ENCODE measurements around the gene SEPTIN5. TPM values are rescaled to one million over a fixed set of nuclear protein-coding genes. Genes with fewer than 3 reads are reported as not detected.

Gene SEPTIN5
- polyA plus RNA-seq, 1 experiment = 13.1 TPM

DNA sequence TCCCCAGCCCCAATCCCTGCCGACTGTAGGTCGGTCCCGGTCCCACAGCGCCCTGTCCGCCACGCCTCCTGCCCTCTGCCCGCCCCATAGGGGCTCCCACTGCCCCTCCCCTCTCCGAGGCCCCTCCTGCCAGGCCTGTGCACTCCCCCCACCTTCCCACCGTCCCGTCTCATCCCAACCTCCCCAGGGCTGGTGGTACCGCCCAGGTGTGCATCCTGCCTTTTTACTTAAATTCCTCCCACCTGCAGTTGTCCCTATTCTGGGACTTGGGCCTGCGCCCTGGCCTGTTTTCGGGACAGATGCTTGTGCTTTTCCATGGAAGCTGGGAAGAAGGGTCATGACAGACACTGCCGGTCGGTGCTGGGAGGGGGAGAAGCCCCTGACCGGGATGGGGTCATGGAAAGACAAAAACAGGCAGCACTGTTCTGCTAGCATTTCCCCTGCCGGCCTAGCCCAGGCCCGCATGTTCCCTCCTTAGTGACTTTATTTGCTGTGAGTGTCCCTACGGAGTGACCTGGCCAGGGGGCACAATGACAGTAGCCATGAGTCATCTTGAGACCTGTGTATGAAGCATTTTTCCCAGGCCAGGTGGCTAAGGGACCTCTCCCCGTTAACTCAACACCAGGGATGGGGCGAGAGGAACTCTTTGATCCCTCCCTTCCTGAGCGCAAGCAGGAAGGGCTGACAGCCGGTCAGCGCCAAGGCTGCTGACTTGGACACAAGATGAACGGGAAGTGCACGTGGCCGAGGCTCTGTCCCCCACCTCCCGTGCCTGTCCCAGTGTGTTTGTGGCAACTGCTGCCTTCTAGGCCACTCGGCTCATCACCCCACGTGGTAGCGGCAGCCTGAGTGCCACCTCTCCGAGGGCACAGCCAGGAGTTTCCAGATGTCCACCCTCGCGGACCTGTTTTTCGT, 53.4 kb downstream of the SEPTIN5 start:
- Histone ChIP-seq H3K27ac (ENCODE audit: low read depth, low read length) (no peak overlapping the region), H3K9me3 (ENCODE audit: control insufficient read depth, insufficient read depth, low read length) (peaks cover 20% of the 10 kb centered on the region; the same call in 1 of the 2 replicates), H3K27me3 (ENCODE audit: control insufficient read depth, insufficient read depth, low read length) (peaks cover 86% of the 10 kb centered on the region), H3K4me3 (ENCODE audit: low read depth, low read length) (no peak overlapping the region)
- POLR2A ChIA-PET = no interaction called here
- TF ChIP-seq, protein P1, sequence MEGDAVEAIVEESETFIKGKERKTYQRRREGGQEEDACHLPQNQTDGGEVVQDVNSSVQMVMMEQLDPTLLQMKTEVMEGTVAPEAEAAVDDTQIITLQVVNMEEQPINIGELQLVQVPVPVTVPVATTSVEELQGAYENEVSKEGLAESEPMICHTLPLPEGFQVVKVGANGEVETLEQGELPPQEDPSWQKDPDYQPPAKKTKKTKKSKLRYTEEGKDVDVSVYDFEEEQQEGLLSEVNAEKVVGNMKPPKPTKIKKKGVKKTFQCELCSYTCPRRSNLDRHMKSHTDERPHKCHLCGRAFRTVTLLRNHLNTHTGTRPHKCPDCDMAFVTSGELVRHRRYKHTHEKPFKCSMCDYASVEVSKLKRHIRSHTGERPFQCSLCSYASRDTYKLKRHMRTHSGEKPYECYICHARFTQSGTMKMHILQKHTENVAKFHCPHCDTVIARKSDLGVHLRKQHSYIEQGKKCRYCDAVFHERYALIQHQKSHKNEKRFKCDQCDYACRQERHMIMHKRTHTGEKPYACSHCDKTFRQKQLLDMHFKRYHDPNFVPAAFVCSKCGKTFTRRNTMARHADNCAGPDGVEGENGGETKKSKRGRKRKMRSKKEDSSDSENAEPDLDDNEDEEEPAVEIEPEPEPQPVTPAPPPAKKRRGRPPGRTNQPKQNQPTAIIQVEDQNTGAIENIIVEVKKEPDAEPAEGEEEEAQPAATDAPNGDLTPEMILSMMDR (IDR thresholded peaks at IDR 0.05; ENCODE audit: low read depth, low read length) = no peak
- DNase-seq (ENCODE audit: low read depth, low spot score) = no peak
- CTCF ChIA-PET = no interaction called here

- Histone ChIP-seq H3K27me3 (ENCODE audit: control insufficient read depth, insufficient read depth, low read length) (peaks cover 85% of the 10 kb centered on the region), H3K4me3 (ENCODE audit: low read depth, low read length) (no peak overlapping the region), H3K9me3 (ENCODE audit: control insufficient read depth, insufficient read depth, low read length) (peaks cover 4% of the 10 kb centered on the region; the same call in 1 of the 2 replicates), H3K27ac (ENCODE audit: low read depth, low read length) (no peak overlapping the region)
- ChIA-PET POLR2A (no interaction called here), CTCF (no interaction called here)
- TF ChIP-seq, protein P1 (IDR thresholded peaks at IDR 0.05; ENCODE audit: low read depth, low read length) = no peak
- DNase-seq (ENCODE audit: low read depth, low spot score) = no peak
These were observed 55.1 kb downstream of the SEPTIN5 start for GRCh38 chr22:19769393-19769715.

- ChIA-PET POLR2A (no interaction called here), CTCF (interaction anchor here (1.1 kb wide), 1 partner anchor 140 kb away, joined by 3 read pairs; no protein-coding TSS in a partner anchor)
- H3K4me3 ChIP-seq (ENCODE audit: low read depth, low read length) = no peak overlapping the region
- TF ChIP-seq, protein P1 (IDR thresholded peaks at IDR 0.05; ENCODE audit: low read depth, low read length) = no peak
- DNase-seq (ENCODE audit: low read depth, low spot score) = no peak
- no peak overlapping the region for H3K27ac ChIP-seq (ENCODE audit: low read depth, low read length)
- H3K9me3 ChIP-seq (ENCODE audit: control insufficient read depth, insufficient read depth, low read length) = no peaks in the 10 kb centered on the region; the same call in 1 of the 2 replicates
- H3K27me3 ChIP-seq (ENCODE audit: control insufficient read depth, insufficient read depth, low read length) = peaks cover 81% of the 10 kb centered on the region
These were observed 56.3 kb downstream of the SEPTIN5 start for GRCh38 chr22:19770349-19771220.

GRCh38 chr22:19772422-19772672, 58.0 kb downstream of the SEPTIN5 start:
- H3K27ac ChIP-seq (ENCODE audit: low read depth, low read length) = no peak overlapping the region
- H3K27me3 ChIP-seq (ENCODE audit: control insufficient read depth, insufficient read depth, low read length) = peaks cover 80% of the 10 kb centered on the region
- DNase-seq (ENCODE audit: low read depth, low spot score) = no peak
- ChIA-PET POLR2A (no interaction called here), CTCF (no interaction called here)
- H3K9me3 ChIP-seq (ENCODE audit: control insufficient read depth, insufficient read depth, low read length) = no peaks in the 10 kb centered on the region; the same call in 1 of the 2 replicates
- no peak overlapping the region for H3K4me3 ChIP-seq (ENCODE audit: low read depth, low read length)
- TF ChIP-seq, protein P1 (IDR thresholded peaks at IDR 0.05; ENCODE audit: low read depth, low read length) = no peak

Other genes with a start within 250 kb of the SEPTIN5 start
- gene UFD1, start 235.3 kb upstream of the SEPTIN5 start, polyA plus RNA-seq (2011; rRNA removed) = 87.3 and 104 TPM in 2 replicates
- gene CDC45, start 234.6 kb upstream of the SEPTIN5 start, polyA plus RNA-seq (2011; rRNA removed) = 8.3 and 9.3 TPM in 2 replicates
- gene CLDN5, start 190.1 kb upstream of the SEPTIN5 start, polyA plus RNA-seq (2011; rRNA removed) = 0.05 TPM in 1 of 2 replicates, not detected in the other
- 0.20 and 0.60 TPM in 2 replicates for gene GP1BB, start 9.0 kb downstream of the SEPTIN5 start, polyA plus RNA-seq (2011; rRNA removed)
- gene TBX1, start 46.3 kb downstream of the SEPTIN5 start, polyA plus RNA-seq (2011; rRNA removed) = not detected in 2 replicates
- gene GNB1L, start 140.4 kb downstream of the SEPTIN5 start, polyA plus RNA-seq (2011; rRNA removed) = 1.3 and 1.6 TPM in 2 replicates
- 9.5 and 13.1 TPM in 2 replicates for gene RTL10, start 140.4 kb downstream of the SEPTIN5 start, polyA plus RNA-seq (2011; rRNA removed)
- 79.4 and 105 TPM in 2 replicates for gene COMT, start 227.3 kb downstream of the SEPTIN5 start, polyA plus RNA-seq (2011; rRNA removed)
- 13.3 and 15.8 TPM in 2 replicates for gene TXNRD2, start 227.3 kb downstream of the SEPTIN5 start, polyA plus RNA-seq (2011; rRNA removed)

Data from AG04450 (cell line).